NB4 (cell line): ENCODE results near the gene COL16A1.
"Not testable (repeated sequence)": the region's sequence is repeated elsewhere in the genome, so short reads cannot be mapped to it uniquely, and the experiment has no call there.

Source experiments
- DNase-seq: peaks from one replicate; pipeline ENCODE4 v3.0.0; 2010; ENCODE audit warnings: low read depth
- H3K4me3 ChIP-seq: one replicate; pipeline ENCODE4 v1.5.1; 2011; ENCODE audit warnings: mild to moderate bottlenecking, low read depth, low read length, moderate library complexity
- CTCF ChIP-seq: IDR thresholded peaks from one replicate; pipeline ENCODE4 v1.5.1; 2012; ENCODE audit warnings: low read depth, low read length
- MAX ChIP-seq: IDR thresholded peaks from 2 replicates; pipeline ENCODE4 v1.6.1; 2011; ENCODE audit warnings: low read depth, low read length
- MYC ChIP-seq: IDR thresholded peaks from 2 replicates; pipeline ENCODE4 v1.6.1; 2011; ENCODE audit warnings: low read depth, low read length
- POLR2A ChIP-seq: IDR thresholded peaks from 2 replicates; pipeline ENCODE4 v1.6.1; 2011; ENCODE audit warnings: mild to moderate bottlenecking; ENCODE audit not compliant: insufficient read length; ENCODE audit errors: extremely low read depth

COL16A1 gene

GRCh38 chr1:31714442-31715086, 10.7 kb upstream of the COL16A1 start:
- peak; percentile 48 for DNase-seq
- no peak overlapping the region for H3K4me3 ChIP-seq
- TF ChIP-seq CTCF, result peak; percentile 60
- no peak for TF ChIP-seq MYC

GRCh38 chr1:31712630-31713029, 8.8 kb upstream of the COL16A1 start:
- no peak overlapping the region for H3K4me3 ChIP-seq

DNA sequence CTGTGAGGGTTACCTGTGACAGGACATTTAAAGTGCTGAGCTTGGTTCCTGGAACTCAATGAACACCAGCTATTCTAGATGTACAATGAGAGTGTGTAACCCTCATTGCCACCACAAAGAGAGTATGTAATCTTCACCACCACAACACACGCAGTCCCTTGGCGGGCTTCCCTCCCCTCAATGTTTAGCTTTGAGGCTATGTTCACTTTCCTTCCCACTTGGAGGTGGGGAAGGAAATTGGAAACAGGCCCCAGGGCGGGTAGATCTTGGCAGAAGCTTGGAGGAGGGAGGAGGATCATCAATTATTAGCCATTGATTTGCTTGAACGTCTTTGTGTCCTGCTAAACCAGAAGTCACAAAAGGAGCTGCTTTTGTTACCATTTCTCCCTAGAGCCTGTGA, 8.3 kb upstream of the COL16A1 start:
- no peak for DNase-seq
- H3K4me3 ChIP-seq, result no peak overlapping the region
- TF ChIP-seq MYC (no peak), MAX (no peak), CTCF (no peak), POLR2A (no peak)

More at GRCh38 chr1:31712630-31713029, 8.8 kb upstream of the COL16A1 start:
- no peak for TF ChIP-seq MYC
- TF ChIP-seq POLR2A, result no peak
- DNase-seq, result no peak

DNA sequence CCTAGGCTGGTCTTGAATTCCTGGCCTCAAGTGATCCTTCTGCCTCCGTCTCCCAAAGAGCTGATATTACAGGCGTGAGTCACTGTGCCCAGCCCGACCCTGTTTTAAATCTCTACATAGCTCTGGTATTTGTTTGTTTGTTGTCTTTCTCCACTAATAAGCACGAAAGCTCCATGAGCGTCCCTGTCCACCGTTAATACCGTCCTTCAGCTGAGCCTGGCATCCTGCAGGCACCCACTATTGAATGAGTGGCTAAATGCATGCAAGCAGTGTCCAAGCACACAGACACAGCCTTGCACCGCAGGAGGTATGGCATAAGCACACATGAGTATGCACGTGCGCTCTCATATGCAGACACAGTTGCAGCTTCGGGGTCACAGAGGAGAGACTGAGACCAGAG, 4.5 kb upstream of the COL16A1 start:
- H3K4me3 ChIP-seq, result no peak overlapping the region
- no peak for DNase-seq
- TF ChIP-seq MYC (no peak), POLR2A (no peak)

DNA sequence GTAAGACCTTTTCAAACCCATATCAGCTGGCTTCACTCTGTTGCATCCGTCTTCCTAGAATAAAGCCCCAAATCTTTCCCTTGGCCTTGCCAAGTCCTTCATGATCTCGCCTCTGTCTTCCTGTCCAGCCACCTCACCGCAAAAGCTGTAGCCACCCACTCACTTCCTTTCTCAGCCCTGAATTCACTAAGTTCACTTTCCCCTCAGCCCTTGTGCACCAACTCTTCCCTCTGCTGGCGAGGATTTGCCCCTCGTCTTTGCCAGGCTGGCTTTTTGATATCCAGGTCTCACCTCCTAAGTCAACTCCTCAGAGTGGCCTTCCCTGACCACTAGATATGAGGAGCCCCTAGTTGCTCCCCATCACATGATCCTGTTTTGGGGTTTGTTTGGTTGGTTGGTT, 3.9 kb upstream of the COL16A1 start:
- no peak overlapping the region for H3K4me3 ChIP-seq
- no peak for TF ChIP-seq MAX
- peak; percentile 19 for TF ChIP-seq CTCF
- peak; percentile 71 for DNase-seq

GRCh38 chr1:31707059-31707600, 3.3 kb upstream of the COL16A1 start:
- DNase-seq, H3K4me3 ChIP-seq: not testable (repeated sequence)

DNA sequence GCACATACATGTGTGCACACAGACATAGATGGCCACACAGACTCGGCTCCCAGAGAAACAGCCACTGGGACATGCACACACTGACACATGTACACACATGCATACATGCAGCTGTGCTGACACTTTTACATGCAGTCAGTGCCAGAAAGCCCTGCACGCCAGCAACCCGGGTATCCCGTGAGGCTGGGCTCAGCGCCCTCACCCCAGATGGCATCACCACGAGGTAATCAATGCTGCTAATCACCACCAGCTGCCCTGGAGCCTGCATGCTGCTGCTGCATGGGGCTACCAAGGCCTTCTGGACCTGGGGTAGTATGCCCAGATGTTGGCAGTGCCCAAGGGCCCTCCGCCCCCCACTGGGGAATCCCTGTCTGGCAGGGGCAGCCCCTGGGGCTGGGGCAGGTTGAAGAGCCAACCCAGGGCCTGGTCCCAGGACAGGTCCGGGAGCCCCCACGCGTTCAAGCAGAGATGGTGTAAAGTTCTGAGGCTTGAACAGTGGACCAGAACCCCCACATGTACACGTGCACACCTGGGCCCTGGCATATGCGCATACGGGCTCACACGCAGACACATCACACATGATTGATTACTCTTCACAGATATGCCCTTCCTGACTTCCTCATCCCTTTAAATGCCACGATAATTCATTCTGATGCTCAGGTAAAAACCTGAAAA, 2.7 kb upstream of the COL16A1 start:
- TF ChIP-seq MYC (no peak), POLR2A (no peak), CTCF (no peak), MAX (no peak)
- no peak overlapping the region for H3K4me3 ChIP-seq
- DNase-seq, result no peak
